ENCODE data around the gene NELFCD. TPM values are rescaled to one million over a fixed set of nuclear protein-coding genes. Genes with fewer than 3 reads are reported as not detected.
A peak's percentile ranks its signal among the peaks of the same experiment; 100 is the strongest.

Gene NELFCD
- total and polyA plus RNA-seq, 9 of the 15 experiments (the other 6 are each of a cell fraction or from before 2014, with no cell fraction given), result 11.7 to 163 (median 96.5) TPM

GRCh38 chr20:59010995-59011873 lies 30.2 kb downstream of the NELFCD start (continued):
- TF ChIP-seq KDM1A (IDR thresholded peaks at IDR 0.05), result no peak
- TF ChIP-seq ZNF140 (CRISPR knock-in tag; IDR thresholded peaks at IDR 0.05), result no peak
- TF ChIP-seq SRSF3 (IDR thresholded peaks at IDR 0.05; ENCODE audit: insufficient read depth, low read length), result no peak
- no peak for TF ChIP-seq HMG20B (CRISPR knock-in tag; IDR thresholded peaks at IDR 0.05)
- no peak for TF ChIP-seq U2AF2 (optimal IDR thresholded peaks at IDR 0.05; ENCODE audit: low read depth, low read length)
- TF ChIP-seq ZNF407 (IDR thresholded peaks at IDR 0.05; ENCODE audit: low read depth), result no peak
- TF ChIP-seq RBM34 (IDR thresholded peaks at IDR 0.05; ENCODE audit: borderline replicate concordance, insufficient read depth, low read length), result no peak
- TF ChIP-seq ZNF134 (CRISPR knock-in tag; conservative IDR thresholded peaks at IDR 0.05), result 0 out of 2 replicates have a peak, but pooled peaks have one; percentile 45
- TF ChIP-seq CTBP1 (IDR thresholded peaks at IDR 0.05; ENCODE audit: borderline replicate concordance), result peak; percentile 53
- no peak for TF ChIP-seq ILK (tag; IDR thresholded peaks at IDR 0.05; ENCODE audit: borderline replicate concordance, low read depth)
- TF ChIP-seq ZNF384 (IDR thresholded peaks at IDR 0.05; ENCODE audit: low read depth, low read length), result no peak
- no peak for TF ChIP-seq ID3 (CRISPR knock-in tag; IDR thresholded peaks at IDR 0.05)
- TF ChIP-seq ID3 (tag; IDR thresholded peaks at IDR 0.05), result no peak
- TF ChIP-seq CTCFL (IDR thresholded peaks at IDR 0.05; ENCODE audit: borderline replicate concordance, insufficient read depth, low read depth, low read length, poor library complexity, severe bottlenecking), result no peak
- TF ChIP-seq POLR2B (IDR thresholded peaks at IDR 0.05; ENCODE audit: low read depth, partially characterized antibody), result no peak
- TF ChIP-seq CHD4 (IDR thresholded peaks at IDR 0.05; ENCODE audit: insufficient read depth, insufficient replicate concordance, low read depth, low read length, poor library complexity, severe bottlenecking), result no peak
- no peak for TF ChIP-seq SREBF1 (IDR thresholded peaks at IDR 0.05; ENCODE audit: borderline replicate concordance, low read depth, low read length)
